HepG2 (cell line): Measurements from ENCODE around the gene SYTL1. TPM values are rescaled to one million over a fixed set of nuclear protein-coding genes. Genes with fewer than 3 reads are reported as not detected.

ENCODE experiments used
- ELF1 ChIP-seq: sonication (generic); formaldehyde crosslinking; IDR thresholded peaks from 2 replicates; pipeline ENCODE4 v1.4.0; 2020; ENCODE audit warnings: missing genetic modification reagents
- EZH2 ChIP-seq: conservative IDR thresholded peaks from 2 replicates; pipeline ENCODE4 v1.6.1; 2012; ENCODE audit warnings: mild to moderate bottlenecking, low read depth, low read length, moderate library complexity
- HNF4A ChIP-seq: sonication (generic); formaldehyde crosslinking; IDR thresholded peaks from 2 replicates; pipeline ENCODE4 v1.4.0; 2020; ENCODE audit warnings: missing genetic modification reagents
- MYC ChIP-seq: sonication (generic); formaldehyde crosslinking; IDR thresholded peaks from 2 replicates; pipeline ENCODE4 v1.9.0; 2021; ENCODE audit warnings: missing genetic modification reagents, borderline replicate concordance
- PITX1 ChIP-seq: sonication (generic); formaldehyde crosslinking; IDR thresholded peaks from 2 replicates; pipeline ENCODE4 v1.5.1; 2020; ENCODE audit warnings: mild to moderate bottlenecking, missing genetic modification reagents
- RAD21 ChIP-seq: fragments of 450-650 bp; formaldehyde crosslinking; IDR thresholded peaks from 2 replicates; pipeline ENCODE4 v1.5.0; 2020; ENCODE audit warnings: mild to moderate bottlenecking
- RFX3 ChIP-seq: IDR thresholded peaks from 2 replicates; pipeline ENCODE4 v1.6.1; 2016; ENCODE audit warnings: missing biosample characterization, missing genetic modification reagents
- RXRA ChIP-seq: sonication (generic); formaldehyde crosslinking; IDR thresholded peaks from 2 replicates; pipeline ENCODE4 v1.5.1; 2020; ENCODE audit warnings: missing genetic modification reagents
- TAF15 ChIP-seq: fragments of 200-400 bp; formaldehyde crosslinking; IDR thresholded peaks from one replicate; pipeline ENCODE4 v1.6.1; 2018; ENCODE audit warnings: mild to moderate bottlenecking, low read depth, low read length; ENCODE audit not compliant: poor library complexity, severe bottlenecking
- ZBTB38 ChIP-seq: sonication (generic); formaldehyde crosslinking; IDR thresholded peaks from 2 replicates; pipeline ENCODE4 v1.5.1; 2020; ENCODE audit warnings: mild to moderate bottlenecking, missing genetic modification reagents
- ZMYM2 ChIP-seq: sonication (generic); formaldehyde crosslinking; IDR thresholded peaks from 2 replicates; pipeline ENCODE4 v1.8.0; 2022; ENCODE audit warnings: mild to moderate bottlenecking, missing genetic modification reagents
- ZNF543 ChIP-seq: sonication (generic); formaldehyde crosslinking; IDR thresholded peaks from 2 replicates; pipeline ENCODE4 v1.4.0; 2020; ENCODE audit warnings: mild to moderate bottlenecking, missing genetic modification reagents
- polyA plus RNA-seq, 8 experiments: library from polyadenylated mRNA; depleted of rRNA in 3 of 8; stranded (reverse) in 7 of 8; unstranded in 1 of 8; fragments of >200 nt; fragmentation: Illumina TruSeq in 4 of 8; extraction: Trizol in 4 of 8; gene quantifications; 2 replicates each; pipeline versions ENCODE4 v1.2.1 to v1.2.3, GENCODE V29; 2011 to 2016; ENCODE audit warnings: low read depth in 4 of 8, missing spikeins in 1 of 8, mixed read lengths in 1 of 8; ENCODE audit not compliant: insufficient read depth in 1 of 8
- total RNA-seq, 5 experiments: library from RNA; depleted of rRNA; stranded (reverse); fragments of >200 nt; fragmentation: Illumina TruSeq; extraction: Trizol; gene quantifications; 2 replicates each; pipeline ENCODE4 v1.2.3, GENCODE V29; 2016; ENCODE audit warnings: low read depth in 1 of 5
- TF ChIP-seq, protein P1 (sequence below): sonication (generic); formaldehyde crosslinking; IDR thresholded peaks from 2 replicates; pipeline ENCODE4 v1.8.0; 2022; ENCODE audit warnings: mild to moderate bottlenecking, missing genetic modification reagents; ENCODE audit not compliant: insufficient replicate concordance
- TF ChIP-seq, protein P2 (sequence below): IDR thresholded peaks from 2 replicates; pipeline ENCODE4 v1.6.1; 2016; ENCODE audit warnings: missing compliant biosample characterization, missing genetic modification reagents, borderline replicate concordance
- TF ChIP-seq, protein P3 (sequence below): sonication (generic); formaldehyde crosslinking; IDR thresholded peaks from 2 replicates; pipeline ENCODE4 v1.5.1; 2020; ENCODE audit warnings: missing genetic modification reagents, mild to moderate bottlenecking, borderline replicate concordance

SYTL1 gene
- total and polyA plus RNA-seq, 2 of the 13 experiments (the other 11 are each of a cell fraction or from before 2014, with no cell fraction given) = 11.1 to 17.8 TPM

DNA sequence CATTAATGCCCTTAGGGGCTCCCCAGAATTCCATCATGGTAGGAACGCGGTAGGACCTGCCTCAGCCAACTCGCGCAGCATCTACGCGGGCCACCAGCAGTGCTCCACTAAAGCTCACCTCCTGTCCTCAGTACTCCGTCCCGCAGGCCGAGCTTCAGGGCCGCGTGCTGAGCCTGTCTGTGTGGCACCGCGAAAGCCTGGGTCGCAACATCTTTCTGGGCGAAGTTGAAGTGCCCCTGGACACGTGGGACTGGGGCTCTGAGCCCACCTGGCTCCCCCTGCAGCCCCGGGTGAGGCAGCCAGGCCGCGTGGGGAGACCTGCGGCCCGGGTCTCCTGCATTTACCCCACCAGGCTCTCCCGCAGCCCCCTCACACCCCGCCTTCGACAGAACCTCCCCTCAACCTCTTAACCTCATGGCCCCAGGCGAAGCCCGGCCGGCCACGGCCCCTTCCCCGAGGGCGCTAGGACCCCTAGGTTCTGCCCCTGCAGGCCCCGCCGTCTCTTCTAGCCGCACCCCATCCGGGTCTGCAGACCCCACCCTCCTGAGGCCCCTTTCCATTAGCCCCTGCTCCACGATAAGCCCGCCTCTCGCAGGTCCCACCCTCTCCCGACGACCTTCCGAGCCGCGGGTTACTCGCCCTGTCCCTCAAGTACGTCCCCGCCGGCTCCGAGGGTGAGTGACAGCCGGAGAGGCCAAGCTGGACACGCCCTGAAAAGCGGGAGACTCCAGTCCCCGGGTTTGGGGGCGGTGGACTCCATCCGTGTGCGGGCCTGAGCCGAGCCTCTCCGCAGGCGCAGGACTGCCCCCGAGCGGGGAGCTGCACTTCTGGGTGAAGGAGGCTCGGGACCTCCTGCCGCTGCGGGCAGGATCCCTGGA lies 9.1 kb downstream of the SYTL1 start (continued):
- no peak for TF ChIP-seq HNF4A
- no peak for TF ChIP-seq TAF15
- TF ChIP-seq, protein P1, sequence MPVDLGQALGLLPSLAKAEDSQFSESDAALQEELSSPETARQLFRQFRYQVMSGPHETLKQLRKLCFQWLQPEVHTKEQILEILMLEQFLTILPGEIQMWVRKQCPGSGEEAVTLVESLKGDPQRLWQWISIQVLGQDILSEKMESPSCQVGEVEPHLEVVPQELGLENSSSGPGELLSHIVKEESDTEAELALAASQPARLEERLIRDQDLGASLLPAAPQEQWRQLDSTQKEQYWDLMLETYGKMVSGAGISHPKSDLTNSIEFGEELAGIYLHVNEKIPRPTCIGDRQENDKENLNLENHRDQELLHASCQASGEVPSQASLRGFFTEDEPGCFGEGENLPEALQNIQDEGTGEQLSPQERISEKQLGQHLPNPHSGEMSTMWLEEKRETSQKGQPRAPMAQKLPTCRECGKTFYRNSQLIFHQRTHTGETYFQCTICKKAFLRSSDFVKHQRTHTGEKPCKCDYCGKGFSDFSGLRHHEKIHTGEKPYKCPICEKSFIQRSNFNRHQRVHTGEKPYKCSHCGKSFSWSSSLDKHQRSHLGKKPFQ (CRISPR knock-in tag) = no peak
- TF ChIP-seq PITX1 = no peak
- TF ChIP-seq RFX3 (CRISPR knock-in tag) = no peak
- TF ChIP-seq RXRA = no peak
- TF ChIP-seq, protein P2, sequence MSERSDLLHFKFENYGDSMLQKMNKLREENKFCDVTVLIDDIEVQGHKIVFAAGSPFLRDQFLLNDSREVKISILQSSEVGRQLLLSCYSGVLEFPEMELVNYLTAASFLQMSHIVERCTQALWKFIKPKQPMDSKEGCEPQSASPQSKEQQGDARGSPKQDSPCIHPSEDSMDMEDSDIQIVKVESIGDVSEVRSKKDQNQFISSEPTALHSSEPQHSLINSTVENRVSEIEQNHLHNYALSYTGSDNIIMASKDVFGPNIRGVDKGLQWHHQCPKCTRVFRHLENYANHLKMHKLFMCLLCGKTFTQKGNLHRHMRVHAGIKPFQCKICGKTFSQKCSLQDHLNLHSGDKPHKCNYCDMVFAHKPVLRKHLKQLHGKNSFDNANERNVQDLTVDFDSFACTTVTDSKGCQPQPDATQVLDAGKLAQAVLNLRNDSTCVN (CRISPR knock-in tag) = no peak
- TF ChIP-seq, protein P3, sequence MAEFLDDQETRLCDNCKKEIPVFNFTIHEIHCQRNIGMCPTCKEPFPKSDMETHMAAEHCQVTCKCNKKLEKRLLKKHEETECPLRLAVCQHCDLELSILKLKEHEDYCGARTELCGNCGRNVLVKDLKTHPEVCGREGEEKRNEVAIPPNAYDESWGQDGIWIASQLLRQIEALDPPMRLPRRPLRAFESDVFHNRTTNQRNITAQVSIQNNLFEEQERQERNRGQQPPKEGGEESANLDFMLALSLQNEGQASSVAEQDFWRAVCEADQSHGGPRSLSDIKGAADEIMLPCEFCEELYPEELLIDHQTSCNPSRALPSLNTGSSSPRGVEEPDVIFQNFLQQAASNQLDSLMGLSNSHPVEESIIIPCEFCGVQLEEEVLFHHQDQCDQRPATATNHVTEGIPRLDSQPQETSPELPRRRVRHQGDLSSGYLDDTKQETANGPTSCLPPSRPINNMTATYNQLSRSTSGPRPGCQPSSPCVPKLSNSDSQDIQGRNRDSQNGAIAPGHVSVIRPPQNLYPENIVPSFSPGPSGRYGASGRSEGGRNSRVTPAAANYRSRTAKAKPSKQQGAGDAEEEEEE (CRISPR knock-in tag) = no peak
- peak; percentile 11; the same call in 1 of the 2 replicates for TF ChIP-seq MYC
- no peak for TF ChIP-seq ELF1 (CRISPR knock-in tag)
- no peak for TF ChIP-seq ZNF543
- TF ChIP-seq EZH2 = no peak
- TF ChIP-seq ZMYM2 (CRISPR knock-in tag) = no peak
- TF ChIP-seq ZBTB38 (CRISPR knock-in tag) = peak; percentile 91
- TF ChIP-seq RAD21 (CRISPR knock-in tag) = 0 out of 2 replicates have a peak, but pooled peaks have one; percentile 41
